GM12878 (cell line): ENCODE results near the gene EP300. TPM values are rescaled to one million over a fixed set of nuclear protein-coding genes. Genes with fewer than 3 reads are reported as not detected.

Experiments
- ATAC-seq: fragments of 200-7000 bp; cut with Tn5 transposase; 3 replicates; pipeline ENCODE4 v1.9.1; 2020; ENCODE audit warnings: mild to moderate bottlenecking, moderate library complexity
- BruUV-seq: library from RNA; stranded (reverse); fragments of 400-500 nt; replicated peaks from 2 replicates; lab custom pipeline; 2021; lab: Mats Ljungman, UMichigan
- CTCF ChIA-PET: fragments of 300-600 bp; sonication (Branson Sonifier 250); formaldehyde crosslinking; extraction: SDS; loops from one replicate; lab custom pipeline; 2021; ENCODE audit warnings: inconsistent platforms; lab: Yijun Ruan, JAX
- POLR2A ChIA-PET: fragments of 350-600 bp; formaldehyde crosslinking; extraction: SDS; loops from one replicate; lab custom pipeline; 2021; ENCODE audit warnings: inconsistent platforms; lab: Charles Lee
- RAD21 ChIA-PET: fragments of 300-600 bp; sonication (Branson Sonifier 250); formaldehyde crosslinking; loops from one replicate; lab custom pipeline; 2023; ENCODE audit warnings: antibody characterized with exemption; ENCODE audit not compliant: unreplicated experiment; lab: Charles Lee
- SMC1A ChIA-PET: fragments of 300-600 bp; sonication (Branson Sonifier 250); formaldehyde crosslinking; loops from one replicate; lab custom pipeline; 2023; ENCODE audit not compliant: unreplicated experiment, uncharacterized antibody; lab: Charles Lee
- DNase-seq: peaks from one replicate; pipeline ENCODE4 v3.0.0-alpha.2; 2011; ENCODE audit warnings: low read depth, low spot score
- FAIRE-seq: peaks from 3 replicates; lab custom pipeline; 2011; peaks lifted over from hg19 to GRCh38; lab: Jason Lieb, UNC
- H2AFZ ChIP-seq: 2 replicates; pipeline ENCODE4 v1.6.0; 2011; ENCODE audit warnings: low read depth, low read length, control low read depth; ENCODE audit not compliant: control insufficient read depth
- H3K27ac ChIP-seq: 2 replicates; pipeline ENCODE4 v1.5.1; 2011; ENCODE audit warnings: control low read depth; ENCODE audit not compliant: control insufficient read depth, insufficient read depth
- H3K27me3 ChIP-seq, 2 experiments: replicated peaks in 1 of 2; 2 replicates each; pipeline versions ENCODE4 v1.6.0 to v1.6.1; 2011; ENCODE audit warnings: low read length in 1 of 2; ENCODE audit not compliant: control insufficient read depth in 2 of 2, insufficient read depth in 2 of 2
- H3K36me3 ChIP-seq, 2 experiments: 2 replicates each; pipeline ENCODE4 v1.5.1; 2011; ENCODE audit warnings: low read length in 1 of 2; ENCODE audit not compliant: control insufficient read depth in 2 of 2, insufficient read depth in 2 of 2
- H3K4me1 ChIP-seq: 2 replicates; pipeline ENCODE4 v1.6.1; 2011; ENCODE audit warnings: mild to moderate bottlenecking, low read length, moderate library complexity, mixed read lengths; ENCODE audit not compliant: control insufficient read depth, insufficient read depth
- H3K4me2 ChIP-seq: 2 replicates; pipeline ENCODE4 v1.6.0; 2011; ENCODE audit warnings: control low read depth; ENCODE audit not compliant: control insufficient read depth, insufficient read depth
- H3K4me3 ChIP-seq: fragments of 200-600 bp; sonication (generic); 2 replicates; pipeline ENCODE4 v1.5.1; 2016
- H3K79me2 ChIP-seq: 2 replicates; pipeline ENCODE4 v1.6.0; 2011; ENCODE audit warnings: low read length; ENCODE audit not compliant: control insufficient read depth, insufficient read depth
- H3K9ac ChIP-seq: 2 replicates; pipeline ENCODE4 v1.8.0; 2011; ENCODE audit warnings: low read length, control low read depth, mixed read lengths; ENCODE audit not compliant: control insufficient read depth, insufficient read depth
- H3K9me3 ChIP-seq: replicated peaks from 3 replicates; pipeline ENCODE4 v1.5.1; 2011; ENCODE audit warnings: mild to moderate bottlenecking, low read length; ENCODE audit not compliant: control insufficient read depth, insufficient read depth
- H4K20me1 ChIP-seq: 2 replicates; pipeline ENCODE4 v1.6.0; 2011; ENCODE audit not compliant: control insufficient read depth, insufficient read depth
- ASH2L ChIP-seq: fragments of 300-600, 200-600 bp; sonication (generic); IDR thresholded peaks from 2 replicates; pipeline ENCODE4 v1.6.1; 2017; ENCODE audit warnings: low read depth, mild to moderate bottlenecking, borderline replicate concordance
- CREM ChIP-seq: IDR thresholded peaks from 2 replicates; pipeline ENCODE4 v1.6.1; 2014; ENCODE audit warnings: antibody characterized with exemption, low read depth
- MAX ChIP-seq: IDR thresholded peaks from 2 replicates; pipeline ENCODE4 v1.6.1; 2012; ENCODE audit warnings: low read depth, low read length, improper control_type of control experiment
- MXI1 ChIP-seq: fragments of 150-350 bp; IDR thresholded peaks from 2 replicates; pipeline ENCODE4 v1.6.1; 2011; ENCODE audit warnings: low read depth, mild to moderate bottlenecking, inconsistent platforms, low read length, improper control_type of control experiment
- SREBF1 ChIP-seq: IDR thresholded peaks from 2 replicates; pipeline ENCODE4 v1.6.1; 2012; ENCODE audit warnings: mild to moderate bottlenecking, low read length
- STAT1 ChIP-seq: fragments of 450-650 bp; conservative IDR thresholded peaks from 2 replicates; pipeline ENCODE4 v1.6.1; 2014; ENCODE audit warnings: antibody characterized with exemption, mild to moderate bottlenecking
- TCF3 ChIP-seq: IDR thresholded peaks from 2 replicates; pipeline ENCODE4 v1.6.1; 2012; ENCODE audit warnings: low read depth, mild to moderate bottlenecking, low read length, borderline replicate concordance; ENCODE audit not compliant: insufficient read depth
- WGBS: methylation state at CpG from one replicate; pipeline ENCODE4 v1.1.6; 2016; ENCODE audit warnings: low lambda C conversion rate; ENCODE audit not compliant: insufficient replicate concordance, insufficient coverage; ENCODE audit errors: missing lambda C conversion rate; 5-methylcytosine and 5-hydroxymethylcytosine counted together
- in situ Hi-C: fragments of 300-500 bp; cut with MboI; formaldehyde crosslinking; loops from 9 replicates; pipeline ENCODE4 v1.14.3; 2018; ENCODE audit warnings: mixed read lengths
- intact Hi-C: fragments of 100-400 bp; cut with micrococcal nuclease; formaldehyde crosslinking; loops from one replicate; pipeline ENCODE4 v1.14.2; 2022; ENCODE audit not compliant: unreplicated experiment
- polyA plus RNA-seq, 11 experiments: library from polyadenylated mRNA; depleted of rRNA in 4 of 11; unstranded in 6 of 11; stranded (reverse) in 5 of 11; fragments of >200 nt; fragmentation: Nextera tagmentation in 4 of 11; fragmentation: Illumina TruSeq in 1 of 11; extraction: Ambion mirVana in 4 of 11; extraction: Trizol in 1 of 11; gene quantifications; 1 replicate in 1 of 11; 2 replicates in 10 of 11; pipeline versions ENCODE4 v1.2.1 to v1.2.3, GENCODE V29; 2011 to 2016; ENCODE audit warnings: inconsistent platforms in 2 of 11, missing spikeins in 2 of 11, low read depth in 1 of 11
- total RNA-seq, 4 experiments: library from RNA; depleted of rRNA in 3 of 4; stranded (reverse); fragments of >200 nt in 3 of 4; fragmentation: Illumina TruSeq in 1 of 4; extraction: Trizol in 1 of 4; gene quantifications; 2 replicates each; pipeline versions ENCODE4 v1.2.1 to v1.2.3, GENCODE V29; 2013 to 2021

EP300 gene
- total and polyA plus RNA-seq, 10 of the 15 experiments (the other 5 are each of a cell fraction or from before 2014, with no cell fraction given) = 5.5 to 48.5 (median 23.6) TPM

GRCh38 chr22:41070665-41071331 is 21.6 kb upstream of the EP300 start (continued):
- TF ChIP-seq STAT1 (no peak), SREBF1 (no peak)
- TF ChIP-seq, all 136 proteins: peak for 0

GRCh38 chr22:41074061-41074460 is 18.3 kb upstream of the EP300 start:
- no peaks in the 10 kb centered on the region for H3K27me3 ChIP-seq
- H2AFZ ChIP-seq = no peak overlapping the region
- RAD21 ChIA-PET = no interaction called here
- H4K20me1 ChIP-seq = no peaks in the 10 kb centered on the region
- no peaks in the 10 kb centered on the region for H3K79me2 ChIP-seq
- no peak overlapping the region for H3K4me2 ChIP-seq
- no peak overlapping the region for H3K27ac ChIP-seq
- BruUV-seq = no TSS peak
- H3K9me3 ChIP-seq = no peaks in the 10 kb centered on the region
- POLR2A ChIA-PET = no interaction called here
- H3K36me3 ChIP-seq = no peaks in the 10 kb centered on the region
- SMC1A ChIA-PET = no interaction called here
- no peak overlapping the region for H3K9ac ChIP-seq
- no peak overlapping the region for H3K4me3 ChIP-seq
- CTCF ChIA-PET = no interaction called here
- TF ChIP-seq MAX (no peak), CREM (no peak), TCF3 (no peak), ASH2L (no peak), MXI1 (no peak)
- ATAC-seq (no peak), DNase-seq (no peak), FAIRE-seq (no peak)
- H3K4me1 ChIP-seq = peaks cover 15% of the 10 kb centered on the region
- intact Hi-C loops = no loop called here
- 77% methylated on average over 11 of the region's 11 CpGs for WGBS
- in situ Hi-C loops = loop anchor here (10.0 kb wide), 1 partner anchor 59 kb away; no protein-coding TSS in a partner anchor
